B cell (primary cell): ENCODE measurements around the gene TNIK. TPM values are rescaled to one million over a fixed set of nuclear protein-coding genes. Genes with fewer than 3 reads are reported as not detected.

Source experiments
- ATAC-seq: fragments of 200-7000 bp; cut with Tn5 transposase; one replicate; pipeline ENCODE4 v1.10.0; 2021; ENCODE audit warnings: low read depth, mild to moderate bottlenecking, moderate number of reproducible peaks, moderate library complexity
- CTCF ChIA-PET: fragments of 350-600 bp; sonication (Branson Sonifier 250); formaldehyde crosslinking; loops from one replicate; lab custom pipeline; 2021; ENCODE audit warnings: antibody characterized with exemption, inconsistent platforms; lab: Charles Lee
- POLR2A ChIA-PET: fragments of 350-600 bp; sonication (Branson Sonifier 250); formaldehyde crosslinking; loops from one replicate; lab custom pipeline; 2021; ENCODE audit warnings: antibody characterized with exemption; lab: Charles Lee
- DNase-seq: peaks from one replicate; pipeline ENCODE4 v3.0.0; 2013
- H2AFZ ChIP-seq: 2 replicates; pipeline ENCODE4 v1.6.1; 2012; ENCODE audit warnings: mild to moderate bottlenecking, low read depth, low read length; ENCODE audit not compliant: insufficient read depth, poor library complexity, severe bottlenecking
- H3K27ac ChIP-seq, 2 donors: 1 replicate in 1 of 2; 2 replicates in 1 of 2; pipeline ENCODE4 v1.5.1; 2012 to 2013; ENCODE audit warnings: low read length in 2 of 2, mild to moderate bottlenecking in 2 of 2, moderate library complexity in 1 of 2
- H3K27me3 ChIP-seq, 4 experiments: fragments of 200-600 bp in 1 of 4; sonication (generic) in 1 of 4; replicated peaks in 1 of 4; 1 replicate in 2 of 4; 2 replicates in 2 of 4; pipeline versions ENCODE4 v1.6.1 to v1.7.0; 2013 to 2016; ENCODE audit warnings: low read length in 3 of 4, mild to moderate bottlenecking in 2 of 4, mixed read lengths in 1 of 4, moderate library complexity in 1 of 4; ENCODE audit not compliant: insufficient read depth in 4 of 4, control insufficient read depth in 3 of 4; ENCODE audit errors: control extremely low read depth in 1 of 4
- H3K36me3 ChIP-seq, 2 experiments: replicated peaks in 1 of 2; 1 replicate in 1 of 2; 2 replicates in 1 of 2; pipeline versions ENCODE4 v1.6.1 to v1.7.1; 2013; ENCODE audit warnings: low read length in 1 of 2; ENCODE audit not compliant: insufficient read depth in 2 of 2, control insufficient read depth in 1 of 2; ENCODE audit errors: control extremely low read depth in 1 of 2, extremely low read depth in 1 of 2
- H3K4me1 ChIP-seq, 2 donors: fragments of 200-600 bp in 1 of 2; sonication (generic) in 1 of 2; 1 replicate in 1 of 2; 2 replicates in 1 of 2; pipeline versions ENCODE4 v1.5.1 to v1.6.1; 2013 to 2017; ENCODE audit warnings: low read length in 2 of 2; ENCODE audit not compliant: control insufficient read depth in 2 of 2, insufficient read depth in 2 of 2
- H3K4me2 ChIP-seq: replicated peaks from 2 replicates; pipeline ENCODE3; 2012; ENCODE audit warnings: mild to moderate bottlenecking, low read depth, low read length; ENCODE audit not compliant: poor library complexity, severe bottlenecking
- H3K4me3 ChIP-seq, 5 experiments: fragments of 200-600 bp in 1 of 5; sonication (generic) in 1 of 5; 1 replicate in 3 of 5; 2 replicates in 2 of 5; pipeline versions ENCODE4 v1.5.1 to v1.7.0; 2011 to 2016; ENCODE audit warnings: low read length in 4 of 5, mild to moderate bottlenecking in 4 of 5, low read depth in 2 of 5, control low read depth in 1 of 5, moderate library complexity in 1 of 5; ENCODE audit not compliant: insufficient read depth in 1 of 5; ENCODE audit errors: control extremely low read depth in 1 of 5, extremely low read depth in 1 of 5
- H3K79me2 ChIP-seq: fragments of 200-600 bp; sonication (generic); one replicate; pipeline ENCODE4 v1.6.0; 2016; ENCODE audit warnings: low read length; ENCODE audit not compliant: control insufficient read depth, insufficient read depth
- H3K9ac ChIP-seq: fragments of 200-600 bp; sonication (generic); 2 replicates; pipeline ENCODE4 v1.6.1; 2017; ENCODE audit warnings: mild to moderate bottlenecking, low read length, moderate library complexity
- H3K9me3 ChIP-seq, 3 donors: one replicate each; pipeline versions ENCODE4 v1.6.1 to v1.7.1; 2013; ENCODE audit warnings: low read length in 2 of 3; ENCODE audit not compliant: control insufficient read depth in 2 of 3, insufficient read depth in 1 of 3; ENCODE audit errors: control extremely low read depth in 1 of 3
- H4K20me1 ChIP-seq: 2 replicates; pipeline ENCODE4 v1.6.0; 2012; ENCODE audit warnings: mild to moderate bottlenecking, low read length; ENCODE audit not compliant: insufficient read depth, control insufficient read depth, poor library complexity, severe bottlenecking
- H3K27ac Mint-ChIP-seq: one replicate; pipeline ENCODE4 v1.8.0; 2021; ENCODE audit warnings: mixed read lengths
- H3K27me3 Mint-ChIP-seq: one replicate; pipeline ENCODE4 v1.8.0; 2021; ENCODE audit warnings: mixed read lengths
- H3K4me1 Mint-ChIP-seq: one replicate; pipeline ENCODE4 v1.8.0; 2021; ENCODE audit warnings: mixed read lengths
- H3K4me3 Mint-ChIP-seq: one replicate; pipeline ENCODE4 v1.8.0; 2021; ENCODE audit warnings: mixed read lengths
- H3K9me3 Mint-ChIP-seq: one replicate; pipeline ENCODE4 v1.8.0; 2022; ENCODE audit warnings: mixed read lengths; ENCODE audit not compliant: insufficient read depth
- CTCF ChIP-seq: fragments of 200-600 bp; IDR thresholded peaks from one replicate; pipeline ENCODE4 v1.8.0; 2022; ENCODE audit warnings: antibody characterized with exemption, mild to moderate bottlenecking
- EZH2 ChIP-seq: IDR thresholded peaks from 2 replicates; pipeline ENCODE4 v1.6.1; 2012; ENCODE audit warnings: borderline replicate concordance, low read depth, mild to moderate bottlenecking, moderate library complexity, low read length; ENCODE audit not compliant: insufficient read depth, poor library complexity, severe bottlenecking
- WGBS: methylation state at CpG from one replicate; pipeline ENCODE4 v1.1.5; 2013; ENCODE audit warnings: missing lambda C conversion rate; ENCODE audit not compliant: insufficient coverage; 5-methylcytosine and 5-hydroxymethylcytosine counted together
- intact Hi-C: fragments of 100-400 bp; cut with micrococcal nuclease; formaldehyde crosslinking; loops from one replicate; pipeline ENCODE4 v1.10.0; 2022
- polyA plus RNA-seq: library from polyadenylated mRNA; depleted of rRNA; stranded (reverse); fragments of >200 nt; gene quantifications from 2 replicates; pipeline ENCODE4 v1.2.3, GENCODE V29; 2012
- total RNA-seq, 2 donors: library from RNA; stranded (reverse); fragments of 120-200 nt in 1 of 2; gene quantifications; 1 replicate in 1 of 2; 2 replicates in 1 of 2; pipeline versions ENCODE4 v1.2.3 to v1.2.4, GENCODE V29; 2013 to 2022

The TNIK gene
- total and polyA plus RNA-seq, 2 donors (not counting 1 experiment from before 2014, with no cell fraction given): 0.66 to 7.7 TPM

- Histone ChIP-seq H4K20me1 (no peaks in the 10 kb centered on the region), H3K9ac (no peak overlapping the region), H3K27ac (no peak overlapping the region), H3K27me3 (no peaks in the 10 kb centered on the region), H3K79me2 (no peaks in the 10 kb centered on the region), H3K4me2 (no peak overlapping the region), H3K4me3 (no peak overlapping the region), H3K4me1 (no peaks in the 10 kb centered on the region), H3K9me3 (no peaks in the 10 kb centered on the region), H2AFZ (no peak overlapping the region), H3K36me3 (no peaks in the 10 kb centered on the region)
- Mint-ChIP-seq H3K27ac (no peak overlapping the region), H3K9me3 (peaks cover 5% of the 10 kb centered on the region), H3K27me3 (no peaks in the 10 kb centered on the region), H3K4me1 (no peaks in the 10 kb centered on the region), H3K4me3 (no peak overlapping the region)
- ATAC-seq (no peak), DNase-seq (no peak)
- TF ChIP-seq CTCF (no peak), EZH2 (no peak)
- POLR2A ChIA-PET: no interaction called here
- no CpG with 5 or more reads among the region's 2 CpGs for WGBS
- intact Hi-C loops: no loop called here
- CTCF ChIA-PET: no interaction called here
Observed at GRCh38 chr3:171307988-171308387, 152.2 kb downstream of the TNIK start.

GRCh38 chr3:171307046-171307585, 153.1 kb downstream of the TNIK start:
- no peak overlapping the region for H3K4me3 ChIP-seq
- H3K9me3 Mint-ChIP-seq: peaks cover 5% of the 10 kb centered on the region
- no peaks in the 10 kb centered on the region for H3K4me1 ChIP-seq
- H2AFZ ChIP-seq: no peak overlapping the region
- POLR2A ChIA-PET: no interaction called here
- ATAC-seq (no peak), DNase-seq (no peak)
- no peak overlapping the region for H3K4me3 Mint-ChIP-seq
- H4K20me1 ChIP-seq: no peaks in the 10 kb centered on the region
- intact Hi-C loops: no loop called here
- no peak overlapping the region for H3K27ac ChIP-seq
- TF ChIP-seq CTCF: no peak
- no peak for TF ChIP-seq EZH2
- no peak overlapping the region for H3K4me2 ChIP-seq
- CTCF ChIA-PET: no interaction called here
- H3K4me1 Mint-ChIP-seq: no peaks in the 10 kb centered on the region
- no peaks in the 10 kb centered on the region for H3K79me2 ChIP-seq
- H3K9ac ChIP-seq: no peak overlapping the region
- no peak overlapping the region for H3K27ac Mint-ChIP-seq
- H3K36me3 ChIP-seq: no peaks in the 10 kb centered on the region
- no CpG with 5 or more reads among the region's 4 CpGs for WGBS
- H3K27me3 Mint-ChIP-seq: no peaks in the 10 kb centered on the region
- H3K9me3 ChIP-seq: no peaks in the 10 kb centered on the region
- H3K27me3 ChIP-seq: no peaks in the 10 kb centered on the region
